CD4-positive, alpha-beta T cell treated with Interleukin-17A for 1 hour (primary cell): ENCODE measurements around the gene IPP.
"Not testable (repeated sequence)": the region's sequence is repeated elsewhere in the genome, so short reads cannot be mapped to it uniquely, and the experiment has no call there.

Experiments used
- DNase-seq: peaks from one replicate; pipeline ENCODE4 v3.0.0-alpha.2; 2020

IPP gene

DNA sequence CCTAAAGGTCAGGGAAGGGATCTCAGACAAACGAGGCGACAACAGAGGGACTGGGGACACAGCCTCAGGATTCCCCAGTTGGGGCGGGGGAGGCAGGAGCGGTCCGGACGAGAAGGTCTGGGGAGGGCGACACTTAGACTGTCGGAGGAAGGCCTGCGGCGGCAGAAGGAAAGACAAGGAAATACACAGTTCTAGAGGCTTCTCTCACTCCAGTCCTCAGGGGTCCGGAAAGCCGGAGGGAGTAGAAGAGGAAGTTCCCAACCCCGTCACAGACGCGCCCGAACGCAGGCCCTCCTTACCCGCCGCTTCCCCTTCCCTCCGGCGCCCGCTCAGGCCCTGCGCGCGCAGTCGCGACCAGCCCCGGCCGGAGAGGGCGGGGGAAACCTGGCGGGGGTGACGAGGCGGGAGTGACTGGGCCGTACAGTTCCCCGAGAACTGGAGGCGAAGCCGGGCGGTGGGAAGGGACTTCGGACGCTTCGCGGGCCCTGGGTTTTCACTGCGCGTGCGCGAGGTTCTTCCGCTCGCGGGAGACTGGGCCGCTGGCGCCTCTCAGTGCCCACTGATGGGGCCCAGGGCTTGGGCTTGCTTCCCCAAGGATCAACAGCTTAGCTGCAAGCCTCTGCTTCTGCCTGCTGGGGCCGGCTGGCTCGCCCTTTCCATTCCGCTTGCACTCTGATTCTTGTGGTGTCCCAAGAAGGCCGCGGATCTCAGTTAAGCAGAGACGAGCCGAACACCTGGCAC lies at the start of gene IPP:
Gene IPP, minus strand, starts transcription at position 356 of the 741 bp plus-strand sequence. CDS start 4,242 bp downstream, outside the sequence.
- peak; percentile 94 for DNase-seq

DNA sequence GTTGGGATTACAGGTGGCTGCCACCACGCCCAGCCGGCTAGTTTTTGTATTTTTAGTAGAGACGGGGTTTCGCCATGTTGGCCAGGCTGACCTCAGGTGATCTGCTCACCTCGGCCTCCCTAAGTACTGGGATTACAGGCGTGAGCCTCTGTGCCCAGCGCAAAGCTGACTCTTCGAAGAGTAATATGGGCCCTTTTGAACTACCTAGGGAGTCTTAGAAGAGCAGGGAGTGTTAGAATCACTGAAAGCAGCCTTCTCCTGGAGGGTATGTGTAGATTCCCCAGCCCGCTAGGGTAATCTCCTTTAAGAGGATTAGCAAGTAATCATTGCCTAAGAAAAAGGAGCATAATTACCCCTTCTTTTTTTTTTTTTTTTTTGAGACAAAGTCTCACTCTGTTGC lies 46.5 kb upstream of the IPP start:
- no peak for DNase-seq

DNA sequence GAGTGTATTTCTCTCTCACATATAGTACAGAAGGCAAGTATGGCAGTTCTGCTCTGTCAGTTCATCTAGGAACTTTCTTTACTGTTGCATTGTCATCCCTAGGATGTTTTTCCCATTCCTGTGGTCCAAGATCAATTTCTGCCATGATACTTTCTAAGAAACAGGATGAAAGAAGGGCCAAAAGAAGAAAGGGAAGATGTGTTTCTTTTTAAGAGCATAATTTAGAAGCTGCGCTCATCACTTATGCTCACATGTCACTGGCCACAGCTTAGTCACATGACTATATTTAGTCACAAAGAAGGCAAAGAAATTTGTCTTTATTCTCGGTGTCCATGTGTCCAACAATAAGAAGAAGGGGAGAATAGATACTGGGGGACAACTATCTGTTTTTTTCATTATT lies 45.9 kb upstream of the IPP start:
- DNase-seq, result no peak

DNA sequence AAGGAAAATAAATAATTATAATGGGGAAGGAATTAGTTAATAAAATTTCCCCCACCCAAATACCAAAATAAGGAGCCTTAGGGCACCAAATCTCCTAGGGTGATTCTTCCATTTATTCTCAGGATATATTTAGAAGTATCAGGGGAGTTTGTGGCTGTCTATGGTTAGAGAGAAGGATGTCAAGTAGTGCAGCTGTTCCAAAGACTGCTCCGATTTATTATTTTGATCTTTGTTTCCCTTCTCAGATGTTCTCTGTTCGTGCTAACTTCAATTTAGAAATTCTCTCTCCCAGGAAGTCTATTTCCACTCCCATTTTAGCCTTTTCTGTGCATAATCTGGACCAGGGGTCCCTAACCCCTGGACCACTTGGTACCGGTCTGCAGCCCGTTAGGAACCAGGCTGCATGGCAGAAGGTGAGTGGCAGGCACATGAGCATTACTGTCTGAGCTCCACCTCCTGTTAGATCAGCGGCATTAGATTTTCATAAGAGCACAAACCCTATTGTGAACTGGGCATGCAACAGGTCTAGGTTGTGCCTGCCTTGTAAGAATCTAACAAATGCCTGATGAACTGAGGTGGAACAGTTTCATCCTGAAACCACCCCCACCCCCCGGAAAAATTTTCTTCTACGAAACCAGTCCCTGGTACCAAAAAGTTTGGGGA lies 43.6 kb upstream of the IPP start:
- no peak for DNase-seq

DNA sequence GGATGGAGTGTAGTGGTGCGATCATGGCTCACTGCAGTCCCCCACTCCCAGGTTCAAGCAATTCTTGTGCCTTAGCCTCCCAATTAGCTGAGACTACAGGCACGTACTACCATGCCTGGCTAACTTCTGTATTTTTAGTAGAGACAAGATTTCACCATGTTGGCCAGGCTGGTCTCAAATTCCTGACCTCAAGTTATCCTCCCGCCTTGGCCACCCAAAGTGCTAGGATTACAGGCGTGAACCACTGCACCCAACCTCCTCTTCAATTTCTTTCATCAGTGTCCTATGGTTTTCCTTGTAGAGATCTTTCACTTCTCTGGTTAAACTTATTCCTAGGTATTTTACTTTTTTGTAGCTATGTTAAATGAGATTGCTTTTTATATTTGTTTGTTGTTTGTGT lies 42.3 kb upstream of the IPP start:
- DNase-seq, result no peak

DNA sequence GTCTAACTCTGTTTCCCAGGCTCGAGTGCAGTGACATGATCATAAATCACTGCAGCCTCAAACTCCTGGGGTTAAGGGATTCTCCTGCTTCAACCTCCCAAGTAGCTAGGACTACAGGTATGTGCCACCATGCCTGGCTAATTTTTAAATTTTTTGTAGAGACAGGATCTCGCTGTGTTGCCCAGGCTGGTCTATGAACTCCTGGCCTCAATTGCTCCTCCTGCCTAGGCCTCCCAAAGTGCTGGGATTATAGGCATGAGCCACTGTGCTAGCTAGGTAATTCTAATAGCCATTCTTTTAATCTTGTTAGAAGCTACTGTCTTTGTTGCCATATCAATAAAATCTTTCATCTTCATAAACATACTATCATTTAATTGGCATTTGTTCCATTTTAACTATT lies 39.1 kb upstream of the IPP start:
- DNase-seq, result no peak

DNA sequence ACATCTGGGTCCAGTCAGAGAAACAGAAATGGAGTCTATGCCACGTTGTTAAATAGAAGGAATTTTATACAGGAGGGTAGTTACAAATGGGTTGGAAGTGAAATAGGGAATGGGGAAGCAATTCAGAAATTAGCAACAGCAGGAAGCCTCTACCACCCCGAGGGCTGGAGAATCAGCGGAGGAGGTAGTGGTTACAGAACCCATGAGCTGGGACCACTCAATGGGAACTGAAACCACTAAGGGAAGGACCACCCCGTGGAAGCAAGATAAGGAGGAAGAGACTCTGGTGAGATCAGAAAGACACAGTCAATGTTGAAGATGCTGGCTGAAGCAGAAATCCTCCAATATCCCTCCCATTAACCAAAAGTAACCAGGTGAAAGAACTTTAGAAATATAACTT lies 37.5 kb upstream of the IPP start:
- DNase-seq, result no peak

DNA sequence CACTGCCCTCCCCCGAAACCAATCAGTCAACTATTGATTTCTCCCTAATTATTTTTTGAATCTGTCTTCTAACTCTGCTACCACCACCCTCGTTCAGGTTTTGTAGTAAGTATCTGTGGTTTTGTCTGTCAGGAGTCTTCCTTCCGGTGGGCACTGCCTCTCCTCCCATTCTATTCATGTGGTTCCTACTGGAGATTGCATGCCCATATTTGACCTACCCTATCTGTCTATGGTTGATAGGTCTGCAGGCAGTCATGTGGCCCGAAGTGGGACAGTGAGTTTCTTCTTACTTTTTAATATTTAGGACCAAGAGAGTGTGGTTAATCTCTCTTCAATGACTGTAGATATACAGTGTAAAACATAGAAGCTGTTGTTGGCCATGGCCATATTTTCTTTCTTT lies 35.1 kb upstream of the IPP start:
- DNase-seq, result peak; percentile 68

DNA sequence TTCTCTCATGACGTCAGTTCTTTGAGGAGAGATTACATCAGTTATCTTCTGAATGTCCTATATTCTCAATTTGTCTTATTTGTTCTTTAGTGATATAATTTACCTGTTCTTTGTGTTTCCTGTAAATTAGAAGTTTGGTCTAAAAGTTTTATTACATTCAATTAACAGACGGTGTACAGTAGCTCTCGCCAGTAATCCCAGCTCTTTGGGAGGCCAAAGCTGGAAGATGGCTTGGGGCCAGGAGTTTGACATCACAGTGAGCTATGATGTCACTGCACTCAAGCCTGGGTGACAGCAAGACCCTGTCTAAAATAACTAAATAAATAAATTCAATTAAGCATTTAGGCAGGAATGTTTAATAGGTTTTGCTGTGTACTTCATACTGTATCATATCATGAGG lies 25.3 kb upstream of the IPP start:
- no peak for DNase-seq

DNA sequence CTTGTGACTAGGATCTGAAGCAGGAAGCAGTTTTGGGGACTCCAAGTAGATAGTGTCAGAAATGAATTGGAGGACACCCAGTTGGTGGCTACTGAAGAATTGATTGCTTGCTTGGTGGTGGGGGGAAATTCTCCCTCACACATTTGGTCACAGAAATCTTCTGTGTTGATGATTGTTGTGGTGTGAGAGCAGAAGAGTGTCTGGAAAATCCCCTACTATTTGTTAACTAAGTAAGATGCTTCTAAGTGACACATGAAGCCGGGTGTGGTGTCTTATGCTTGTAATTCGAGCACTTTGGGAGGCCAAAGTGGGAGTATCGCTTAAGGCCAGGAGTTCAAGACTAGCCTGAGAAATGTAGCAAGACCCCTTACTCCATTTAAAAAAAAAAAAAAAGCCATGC lies 22.5 kb upstream of the IPP start:
- no peak for DNase-seq

DNA sequence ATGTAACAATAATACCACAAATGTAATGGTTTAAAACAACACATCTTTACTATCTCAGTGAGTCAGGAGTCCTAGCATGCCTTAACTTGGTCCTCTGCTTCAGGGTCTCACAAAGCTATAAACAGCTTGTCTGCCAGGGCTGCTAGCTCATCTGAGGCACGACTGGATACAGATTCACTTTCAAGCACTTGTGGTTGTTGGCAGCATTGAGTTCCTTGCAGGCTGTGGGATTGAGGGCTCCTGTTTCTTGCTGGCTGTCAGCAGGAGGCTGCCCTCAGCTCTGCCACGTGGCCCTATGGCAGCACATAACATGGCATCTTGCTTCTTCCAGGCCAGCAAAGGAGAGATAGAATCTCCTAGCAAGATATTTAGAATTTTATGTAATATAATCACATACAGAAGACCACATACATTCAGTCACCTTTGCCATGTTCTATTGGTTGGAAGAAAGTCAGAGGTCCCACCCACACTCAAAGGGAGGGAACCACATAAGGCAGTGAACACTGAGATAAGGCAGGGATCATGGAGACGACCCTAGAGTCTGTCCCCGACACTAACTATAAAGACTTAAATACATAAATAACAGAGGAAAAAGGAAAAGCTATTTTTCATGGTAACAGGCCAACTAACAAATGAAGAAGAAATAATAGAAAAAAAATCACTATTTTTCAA lies 18.9 kb upstream of the IPP start:
- DNase-seq, result no peak

DNA sequence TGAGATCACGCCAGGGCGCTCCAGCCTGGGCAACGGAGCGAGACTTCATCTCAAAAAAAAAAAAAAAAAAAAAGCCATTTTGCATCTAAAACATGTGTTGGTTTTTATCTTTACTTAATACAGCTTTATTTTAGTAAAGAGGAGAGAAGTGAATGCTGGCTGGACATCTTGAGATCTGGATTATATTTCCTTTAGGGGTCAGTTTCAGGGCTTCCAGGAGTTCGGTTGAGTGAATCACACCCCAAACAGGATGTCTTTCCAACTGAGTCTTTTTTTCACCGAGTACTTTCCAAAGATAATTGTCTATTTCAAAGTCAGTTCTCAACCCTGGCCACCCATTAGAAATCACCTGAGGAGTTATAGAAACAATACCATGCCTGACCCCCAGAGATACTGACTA lies 16.6 kb upstream of the IPP start:
- no peak for DNase-seq

DNA sequence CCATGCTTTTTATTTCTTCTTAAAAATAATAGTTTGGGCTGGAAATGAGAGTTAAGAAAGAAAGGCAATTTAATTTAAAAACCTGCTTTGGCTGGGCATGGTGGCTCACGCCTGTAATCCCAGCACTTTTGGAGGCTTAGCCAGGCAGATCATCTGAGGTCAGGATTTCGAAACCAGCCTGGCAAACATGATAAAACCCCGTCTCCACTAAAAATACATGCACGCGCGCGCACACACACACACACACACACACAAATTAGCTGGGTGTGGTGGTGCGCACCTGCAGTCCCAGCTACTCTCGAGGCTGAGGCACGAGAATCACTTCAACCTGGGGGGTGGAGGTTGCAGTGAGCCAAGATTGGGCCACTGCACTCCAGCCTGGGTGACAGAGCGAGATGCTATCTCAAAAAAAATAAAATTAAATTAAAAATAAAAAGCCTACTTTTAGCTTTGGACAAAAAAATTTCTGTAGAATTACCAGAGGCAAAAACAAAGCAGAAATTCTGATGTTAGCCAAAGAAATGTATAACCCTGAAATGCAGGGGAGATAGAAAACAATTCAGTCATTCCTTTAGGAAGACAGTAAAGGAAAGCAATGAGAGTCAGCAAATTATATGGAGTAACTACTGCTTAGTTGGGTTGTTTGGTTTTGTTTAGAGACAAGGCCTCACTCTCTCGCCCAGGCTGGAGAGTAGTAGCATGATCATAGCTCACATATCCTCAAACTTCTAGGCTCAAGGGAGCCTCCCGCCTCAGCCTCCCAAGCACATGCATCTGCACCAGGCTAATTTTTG lies 15.7 kb upstream of the IPP start:
- no peak for DNase-seq

DNA sequence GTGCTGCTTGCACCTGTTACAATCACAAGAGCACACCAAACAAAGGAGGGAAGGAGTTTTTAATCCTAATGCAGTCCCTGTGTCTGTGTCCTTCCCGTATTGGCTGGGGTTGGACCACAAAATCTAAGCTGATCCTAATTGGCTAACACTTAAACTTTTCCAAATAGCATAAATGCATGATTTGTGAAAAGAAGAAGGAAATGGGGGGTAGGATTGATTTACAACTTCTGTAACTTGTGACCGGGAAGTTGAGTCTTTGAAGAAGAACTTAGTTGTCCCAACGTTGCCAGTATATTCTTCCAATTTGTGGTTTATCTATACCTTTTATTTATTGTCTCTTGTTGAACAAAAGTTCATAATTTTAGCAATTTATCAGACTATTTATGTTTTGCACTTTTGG lies 11.8 kb upstream of the IPP start:
- DNase-seq, result no peak

DNA sequence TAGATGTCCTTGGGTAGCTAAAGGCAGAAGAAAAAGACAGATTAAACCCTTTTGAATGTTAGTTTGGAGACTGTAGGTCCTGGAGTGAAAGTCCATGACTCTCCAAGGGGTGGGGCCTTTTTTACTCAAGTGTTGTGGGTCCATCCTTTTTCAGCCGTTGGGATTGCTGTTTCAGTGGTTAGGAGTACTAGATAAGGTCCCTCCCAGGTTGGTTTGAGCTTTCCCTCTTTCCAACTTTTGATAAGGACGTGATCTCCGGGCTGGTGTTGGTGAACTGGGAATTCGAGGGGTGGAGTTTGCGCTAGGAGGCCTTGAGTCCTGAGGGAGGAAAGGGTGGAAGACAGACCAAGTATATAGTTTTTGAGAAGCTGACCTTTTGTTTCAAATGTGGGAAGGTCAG lies 5.2 kb upstream of the IPP start:
- no peak for DNase-seq

DNA sequence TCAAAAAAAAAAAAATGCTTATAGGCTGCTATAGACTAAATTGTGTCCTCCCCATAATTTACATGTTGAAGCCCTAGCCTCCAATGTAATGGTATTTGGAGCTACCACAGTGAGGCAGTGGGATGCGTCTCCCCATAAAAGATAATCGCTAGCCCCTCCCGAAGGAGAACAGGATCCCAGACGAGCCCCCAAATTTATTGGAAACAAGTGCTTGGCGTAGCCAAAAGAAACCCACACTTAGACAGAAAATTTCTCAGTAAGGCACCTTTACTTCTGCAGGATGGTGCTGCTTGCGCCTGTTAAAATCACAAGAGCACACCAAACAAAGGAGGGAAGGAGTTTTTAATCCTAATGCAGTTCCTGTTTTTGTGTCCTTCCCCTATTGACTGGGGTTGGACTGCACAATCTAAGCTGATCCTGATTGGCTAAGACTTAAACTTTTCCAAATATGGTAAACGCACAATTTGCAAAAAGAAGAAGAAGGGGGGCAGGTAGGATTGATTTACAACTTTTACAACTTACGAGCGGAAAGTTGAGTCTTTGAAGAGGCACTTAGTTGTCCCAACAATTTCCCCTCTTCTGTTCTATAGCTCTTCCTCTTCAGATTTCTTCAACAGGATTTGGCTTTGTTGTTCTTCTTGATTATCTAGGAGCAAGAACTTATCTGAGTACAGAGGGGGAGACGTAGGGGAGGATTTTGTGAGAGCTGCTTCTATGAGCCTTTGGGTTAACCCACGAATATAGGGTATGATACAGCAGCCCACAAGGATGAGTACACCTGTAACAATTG lies 3.0 kb upstream of the IPP start:
- DNase-seq, result no peak

DNA sequence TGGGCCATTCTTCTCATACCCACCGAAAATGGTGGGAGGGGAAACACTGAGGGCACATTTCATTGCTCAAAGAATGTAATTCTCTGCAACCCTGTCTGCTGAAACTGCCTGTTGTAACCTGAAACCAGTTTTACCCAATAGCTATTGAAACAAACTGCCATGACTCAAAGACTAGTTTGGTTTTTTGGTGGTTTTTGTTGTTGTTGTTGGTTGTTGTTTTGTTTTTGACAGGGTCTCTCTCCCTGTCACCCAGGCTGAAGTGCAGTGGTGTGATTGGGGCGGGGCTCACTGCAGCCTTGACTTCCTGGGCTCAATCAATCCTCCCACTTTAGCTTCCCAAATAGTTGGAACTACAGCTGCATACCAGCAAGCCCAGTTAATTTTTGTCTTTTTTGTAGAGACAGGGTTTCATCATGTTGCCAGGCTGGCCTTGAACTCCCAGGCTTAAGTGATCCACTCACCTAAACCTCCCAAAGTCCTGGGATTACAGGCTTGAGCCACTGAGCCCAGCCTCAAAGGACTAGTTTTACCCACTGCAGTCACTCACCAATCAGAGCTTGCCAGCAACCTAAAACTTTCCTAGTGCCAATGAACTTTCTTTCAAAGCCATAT lies 2.1 kb upstream of the IPP start:
- no peak for DNase-seq

DNA sequence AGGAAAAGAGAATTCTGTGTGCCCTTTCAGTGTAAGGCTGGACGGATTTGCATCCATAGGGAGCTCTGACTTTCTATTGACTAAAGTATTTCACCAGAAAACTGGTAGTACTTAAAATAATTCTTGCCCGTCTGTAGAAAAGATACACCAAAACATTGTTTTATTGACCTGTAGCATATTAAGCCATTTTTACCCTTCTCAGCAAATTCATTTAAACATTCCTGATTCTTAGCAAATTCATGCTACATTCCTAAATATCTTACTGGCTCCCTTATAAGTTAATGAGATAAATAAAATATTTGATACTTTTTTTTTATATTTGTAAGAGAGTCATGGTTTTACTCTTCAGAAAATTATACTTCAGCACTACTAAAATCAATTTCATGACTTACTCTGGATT lies 1.6 kb upstream of the IPP start:
- no peak for DNase-seq

DNA sequence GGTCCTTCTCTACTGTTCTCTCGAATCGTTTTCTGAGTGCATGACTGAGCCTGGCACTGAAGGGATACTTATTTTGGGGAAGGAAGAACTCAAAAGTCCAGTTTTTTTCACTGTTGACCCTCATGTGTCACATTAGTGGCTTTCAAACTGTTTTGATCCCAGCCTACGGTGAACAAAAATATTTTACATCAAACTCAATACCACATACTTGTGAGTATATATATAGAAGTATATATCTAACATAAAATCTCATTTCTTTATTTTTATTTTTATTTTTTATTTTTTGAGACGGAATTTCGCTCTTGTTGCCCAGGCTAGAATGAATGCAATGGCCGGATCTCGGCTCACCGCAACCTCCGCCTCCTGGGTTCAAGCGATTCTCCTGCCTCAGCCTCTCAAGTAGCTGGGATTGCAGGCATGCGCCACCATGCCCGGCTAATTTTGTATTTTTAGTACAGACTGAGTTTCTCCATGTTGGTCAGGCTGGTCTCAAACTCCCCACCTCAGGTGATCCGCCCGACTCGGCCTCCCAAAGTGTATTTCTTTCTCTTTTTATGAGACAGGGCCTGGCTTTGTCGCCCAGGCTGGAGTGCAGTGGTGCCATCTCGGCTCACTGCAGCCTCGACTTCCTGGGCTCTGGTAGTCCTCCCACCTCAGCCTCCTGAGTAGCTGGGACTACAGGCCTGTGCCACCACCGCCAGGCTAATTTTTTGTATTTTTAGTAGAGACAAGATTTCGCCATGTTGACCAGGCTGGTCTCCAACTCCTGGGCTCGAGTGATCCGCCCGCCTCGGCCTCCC lies 786 bp upstream of the IPP start:
- DNase-seq, result not testable (repeated sequence)

DNA sequence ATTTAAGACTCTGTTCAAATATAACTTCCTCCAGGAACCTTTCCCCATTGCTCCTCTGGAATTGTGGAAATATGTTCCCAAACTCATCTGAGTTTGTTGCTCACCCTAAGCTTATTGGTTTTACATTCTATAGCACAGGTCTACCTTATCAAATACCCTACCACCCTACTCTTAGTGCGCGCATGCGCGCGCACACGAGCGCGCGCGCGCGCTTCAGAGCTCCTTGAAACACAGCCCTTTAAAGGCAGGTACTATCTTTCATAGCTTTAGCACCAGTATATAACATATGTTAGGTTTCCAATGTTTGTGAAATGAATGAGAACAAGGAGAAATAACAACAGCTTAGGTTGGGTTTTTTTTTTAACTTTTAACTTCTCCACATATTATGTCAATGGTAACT lies 3.5 kb downstream of the IPP start:
- no peak for DNase-seq

DNA sequence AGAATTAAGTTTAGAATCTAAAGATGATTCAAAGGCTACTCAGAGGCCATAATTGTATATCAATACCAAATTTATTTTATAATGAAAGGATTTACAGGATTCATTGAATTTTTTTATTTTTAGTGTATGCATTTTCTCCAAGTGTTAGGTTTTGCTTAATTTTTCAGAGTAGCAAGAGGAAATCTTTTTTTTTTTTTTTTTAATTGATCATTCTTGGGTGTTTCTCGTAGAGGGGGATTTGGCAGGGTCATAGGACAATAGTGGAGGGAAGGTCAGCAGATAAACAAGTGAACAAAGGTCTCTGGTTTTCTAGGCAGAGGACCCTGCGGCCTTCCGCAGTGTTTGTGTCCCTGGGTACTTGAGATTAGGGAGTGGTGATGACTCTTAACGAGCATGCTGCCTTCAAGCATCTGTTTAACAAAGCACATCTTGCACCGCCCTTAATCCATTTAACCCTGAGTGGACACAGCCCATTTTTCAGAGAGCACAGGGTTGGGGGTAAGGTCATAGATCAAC lies 10.8 kb downstream of the IPP start:
- not testable (repeated sequence) for DNase-seq
